Endothelial cell of umbilical vein (primary cell): ENCODE measurements around the gene MYT1.

Experiments
- POLR2AphosphoS5 ChIP-seq: IDR thresholded peaks from 2 replicates; pipeline ENCODE4 v1.6.1; 2012; ENCODE audit warnings: low read depth, mild to moderate bottlenecking, control low read depth, low read length, moderate library complexity; ENCODE audit not compliant: insufficient read depth
- TF ChIP-seq, protein P1 (sequence below), 2 donors: IDR thresholded peaks; 1 replicate in 1 of 2; 2 replicates in 1 of 2; pipeline ENCODE4 v1.5.1; 2011; ENCODE audit warnings: low read length in 2 of 2, mild to moderate bottlenecking in 2 of 2, moderate library complexity in 2 of 2, control low read depth in 1 of 2, inconsistent platforms in 1 of 2, low read depth in 1 of 2; ENCODE audit not compliant: insufficient read depth in 1 of 2; ENCODE audit errors: extremely low read depth in 1 of 2

DNA sequence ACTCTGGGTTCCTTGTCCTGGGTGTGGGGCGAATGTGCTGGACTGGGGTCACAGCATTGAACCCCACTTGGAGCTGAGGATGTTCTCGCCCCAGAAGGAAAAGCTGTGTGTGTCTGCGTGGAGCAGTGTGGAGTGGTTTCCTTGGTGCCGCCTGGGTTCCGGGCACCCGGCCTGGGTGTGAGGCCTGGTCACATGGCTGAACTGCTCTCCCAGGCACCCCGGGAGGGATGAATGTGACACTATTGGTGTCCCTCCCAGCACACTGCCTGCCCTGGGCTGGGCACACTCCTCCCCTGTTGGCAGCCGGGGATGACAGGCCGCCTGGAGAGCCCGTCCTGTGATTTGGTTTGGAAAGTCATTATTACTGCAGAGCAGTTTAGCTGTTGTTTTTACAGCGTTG, 12.3 kb downstream of the MYT1 start:
- TF ChIP-seq, protein P1, sequence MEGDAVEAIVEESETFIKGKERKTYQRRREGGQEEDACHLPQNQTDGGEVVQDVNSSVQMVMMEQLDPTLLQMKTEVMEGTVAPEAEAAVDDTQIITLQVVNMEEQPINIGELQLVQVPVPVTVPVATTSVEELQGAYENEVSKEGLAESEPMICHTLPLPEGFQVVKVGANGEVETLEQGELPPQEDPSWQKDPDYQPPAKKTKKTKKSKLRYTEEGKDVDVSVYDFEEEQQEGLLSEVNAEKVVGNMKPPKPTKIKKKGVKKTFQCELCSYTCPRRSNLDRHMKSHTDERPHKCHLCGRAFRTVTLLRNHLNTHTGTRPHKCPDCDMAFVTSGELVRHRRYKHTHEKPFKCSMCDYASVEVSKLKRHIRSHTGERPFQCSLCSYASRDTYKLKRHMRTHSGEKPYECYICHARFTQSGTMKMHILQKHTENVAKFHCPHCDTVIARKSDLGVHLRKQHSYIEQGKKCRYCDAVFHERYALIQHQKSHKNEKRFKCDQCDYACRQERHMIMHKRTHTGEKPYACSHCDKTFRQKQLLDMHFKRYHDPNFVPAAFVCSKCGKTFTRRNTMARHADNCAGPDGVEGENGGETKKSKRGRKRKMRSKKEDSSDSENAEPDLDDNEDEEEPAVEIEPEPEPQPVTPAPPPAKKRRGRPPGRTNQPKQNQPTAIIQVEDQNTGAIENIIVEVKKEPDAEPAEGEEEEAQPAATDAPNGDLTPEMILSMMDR (IDR thresholded peaks at IDR 0.05; ENCODE audit: extremely low read depth in 1 of 2, insufficient read depth in 1 of 2, low read depth in 1 of 2, low read length in 2 of 2), result no peak
- no peak for TF ChIP-seq POLR2AphosphoS5
